HCEC 1CT (cell line): ENCODE data around the gene SORL1-AS1.

ENCODE experiments used
- DNase-seq: peaks from one replicate; pipeline ENCODE4 v3.0.0-alpha.2; 2017

SORL1-AS1 gene

GRCh38 chr11:121451178-121451985 lies 1.4 kb downstream of the SORL1-AS1 start:
- DNase-seq: no peak

GRCh38 chr11:121450401-121450800 lies 2.4 kb downstream of the SORL1-AS1 start:
- no peak for DNase-seq

DNA sequence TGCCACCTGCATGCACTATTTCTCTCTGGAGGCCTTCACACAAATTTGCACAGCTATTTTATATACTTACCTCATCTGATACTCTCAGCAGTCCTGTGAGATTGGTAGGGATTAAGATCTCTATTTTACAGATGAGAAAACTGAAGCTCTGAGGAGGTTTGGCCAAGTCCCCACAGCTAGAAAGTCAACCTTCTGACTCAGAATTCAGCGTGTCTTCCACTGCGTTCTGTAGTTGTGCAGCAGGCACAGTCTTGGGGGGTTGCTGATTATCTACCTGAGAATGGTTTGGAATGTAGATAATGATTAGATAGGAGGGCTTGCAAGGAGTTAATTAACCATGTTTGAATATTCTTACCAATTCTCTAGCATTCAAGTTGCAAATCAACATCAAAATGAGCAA lies 3.1 kb downstream of the SORL1-AS1 start:
- no peak for DNase-seq

GRCh38 chr11:121449123-121449522 lies 3.6 kb downstream of the SORL1-AS1 start:
- DNase-seq: no peak

DNA sequence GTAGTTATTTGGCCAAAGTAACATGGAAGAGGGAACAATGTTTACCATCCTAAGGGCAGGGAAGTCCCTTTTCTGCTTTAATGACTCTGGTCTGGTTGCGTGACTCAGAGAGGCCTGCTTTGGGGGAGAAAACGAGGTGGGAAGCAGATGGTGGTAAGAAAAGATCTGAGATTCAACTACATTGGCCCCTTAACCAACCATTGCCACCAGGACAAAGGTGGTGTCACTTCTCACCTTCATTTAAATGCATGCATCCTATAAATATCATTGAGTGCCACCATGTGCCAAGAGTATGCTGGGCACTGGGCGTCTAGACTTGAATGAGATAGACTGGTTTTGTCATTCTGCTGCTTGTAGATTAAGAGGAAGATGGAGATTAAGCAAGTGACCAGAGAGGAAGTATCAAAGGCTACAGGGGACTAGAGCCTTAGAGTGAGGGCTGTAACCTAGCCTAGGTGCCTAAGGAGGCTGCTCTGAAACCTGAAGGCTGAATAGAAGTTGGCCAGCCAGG lies 4.3 kb downstream of the SORL1-AS1 start:
- DNase-seq: no peak

- DNase-seq: no peak
Observed at GRCh38 chr11:121448011-121448410, 4.8 kb downstream of the SORL1-AS1 start.

- DNase-seq: peak; percentile 3
Observed at GRCh38 chr11:121446752-121447156, 6.0 kb downstream of the SORL1-AS1 start.

GRCh38 chr11:121445071-121445768 lies 7.5 kb downstream of the SORL1-AS1 start:
- no peak for DNase-seq

DNA sequence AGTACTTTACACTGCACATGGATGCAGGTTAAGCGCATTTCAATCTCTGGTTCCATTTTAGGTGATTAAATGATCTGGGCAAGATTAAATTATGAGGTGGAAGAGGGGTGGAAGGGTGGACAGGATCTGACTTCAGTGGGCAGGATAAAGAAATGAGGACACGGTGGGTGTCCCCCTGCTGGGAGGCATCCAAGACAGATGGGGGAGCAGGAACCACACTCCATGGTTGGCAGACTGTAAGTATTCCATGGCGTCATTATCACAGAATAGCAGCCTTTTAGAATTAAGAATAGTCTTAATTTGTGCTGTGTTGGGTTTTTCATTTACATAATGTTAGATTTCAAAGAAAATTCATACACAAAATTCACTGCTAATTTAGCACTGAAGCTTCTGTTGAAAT lies 8.2 kb downstream of the SORL1-AS1 start:
- DNase-seq: no peak

DNA sequence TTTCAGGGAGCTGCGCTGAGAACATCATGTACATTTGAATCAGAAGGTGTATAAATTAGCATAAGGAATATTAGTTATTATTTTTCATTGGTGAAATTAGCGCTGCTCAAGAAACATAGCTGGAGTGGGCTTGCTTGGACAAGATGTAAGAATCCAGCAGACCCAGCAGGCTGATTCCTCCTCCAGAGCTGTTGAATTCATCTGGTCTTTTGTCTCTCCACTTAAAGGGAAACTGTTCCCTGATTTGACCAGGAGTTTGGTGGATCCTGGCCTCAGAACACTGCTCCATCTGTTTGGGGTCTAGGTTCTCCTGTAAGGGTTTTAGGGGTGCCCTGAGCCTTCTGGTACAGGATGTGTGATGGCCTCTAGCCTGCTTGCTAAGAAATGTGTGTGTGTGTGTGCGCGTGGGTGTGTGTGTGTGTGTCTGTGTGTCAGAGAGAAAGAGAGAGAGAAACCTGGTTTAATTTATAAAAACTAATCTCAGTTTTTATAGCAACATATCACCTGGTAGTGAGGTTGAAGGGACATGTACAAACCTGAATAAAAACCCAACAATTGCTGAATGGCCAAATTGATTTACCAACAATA lies 9.0 kb downstream of the SORL1-AS1 start:
- no peak for DNase-seq

- DNase-seq: no peak
Observed at GRCh38 chr11:121441521-121441920, 11.2 kb downstream of the SORL1-AS1 start.

- no peak for DNase-seq
Observed at GRCh38 chr11:121439759-121440158, 13.0 kb downstream of the SORL1-AS1 start.

DNA sequence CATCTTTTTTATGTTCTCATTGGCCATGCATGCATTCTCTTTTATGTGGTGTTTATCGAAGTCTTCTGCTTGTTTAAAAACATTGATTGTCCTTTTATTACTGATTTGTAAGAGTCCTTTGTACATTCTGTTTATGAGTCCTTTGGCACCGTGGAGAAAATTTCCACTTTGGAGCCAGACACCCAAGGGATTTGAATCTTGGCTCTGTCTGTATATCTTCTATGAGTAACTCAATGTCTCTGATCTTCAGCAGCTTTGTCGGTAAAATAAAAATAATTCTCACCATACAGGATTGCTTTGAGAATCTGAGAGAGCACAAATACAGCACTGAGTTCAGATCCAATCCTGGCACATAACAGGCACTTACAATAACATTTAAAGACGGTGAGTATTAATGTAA lies 13.4 kb downstream of the SORL1-AS1 start:
- DNase-seq: no peak

GRCh38 chr11:121437686-121438078 lies 15.1 kb downstream of the SORL1-AS1 start:
- DNase-seq: no peak

- DNase-seq: peak; percentile 11
Observed at GRCh38 chr11:121437018-121437685, 15.6 kb downstream of the SORL1-AS1 start.

DNA sequence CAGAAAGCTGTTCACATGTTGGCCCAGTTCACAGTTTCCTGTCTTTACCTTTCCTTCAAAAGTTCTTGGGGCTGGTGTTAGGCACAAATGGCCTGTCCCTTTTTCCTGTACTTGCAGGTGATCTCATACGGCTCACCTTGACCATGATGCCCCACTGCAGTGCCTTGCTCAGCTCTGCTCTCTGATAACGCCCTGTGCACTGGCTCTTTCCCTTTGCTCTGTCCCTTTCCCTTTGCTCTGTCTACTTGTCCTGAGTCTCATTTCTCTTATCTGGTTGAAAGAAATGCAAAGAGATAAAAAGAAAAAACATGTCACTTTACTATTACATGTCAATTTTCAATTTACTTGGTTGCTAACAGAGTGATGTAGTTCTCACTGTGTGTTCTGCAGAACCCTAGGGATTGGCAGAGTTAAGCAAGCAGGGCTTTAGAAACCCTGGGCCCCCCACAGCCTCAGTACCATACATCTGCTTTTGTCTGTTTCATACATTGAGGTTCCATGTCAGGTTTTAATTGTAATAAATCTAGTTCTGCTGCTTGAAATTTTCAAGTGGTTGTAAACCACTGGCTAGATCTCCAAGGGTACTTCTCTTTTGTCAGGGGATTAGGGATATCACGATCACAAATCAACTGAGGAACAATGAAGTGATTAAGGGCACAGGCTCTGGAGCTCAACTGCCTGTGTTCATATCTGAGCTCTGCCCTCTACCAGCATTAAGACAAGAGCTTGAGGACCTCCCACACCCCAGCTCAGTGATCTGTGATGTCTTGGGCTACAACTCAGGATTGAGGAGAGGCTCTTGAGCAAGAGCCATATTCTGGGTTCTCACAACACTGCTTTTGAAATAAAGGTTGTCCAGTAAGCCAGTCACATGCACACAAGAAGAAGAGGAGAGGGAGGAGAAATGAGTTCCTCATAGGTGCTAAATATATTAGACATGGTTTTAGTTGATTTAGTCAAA lies 16.9 kb downstream of the SORL1-AS1 start:
- no peak for DNase-seq

GRCh38 chr11:121435132-121435531 lies 17.6 kb downstream of the SORL1-AS1 start:
- DNase-seq: no peak

- DNase-seq: no peak
Observed at GRCh38 chr11:121431820-121432526, 20.8 kb downstream of the SORL1-AS1 start.

- DNase-seq: no peak
Observed at GRCh38 chr11:121429556-121429955, 23.2 kb downstream of the SORL1-AS1 start.

DNA sequence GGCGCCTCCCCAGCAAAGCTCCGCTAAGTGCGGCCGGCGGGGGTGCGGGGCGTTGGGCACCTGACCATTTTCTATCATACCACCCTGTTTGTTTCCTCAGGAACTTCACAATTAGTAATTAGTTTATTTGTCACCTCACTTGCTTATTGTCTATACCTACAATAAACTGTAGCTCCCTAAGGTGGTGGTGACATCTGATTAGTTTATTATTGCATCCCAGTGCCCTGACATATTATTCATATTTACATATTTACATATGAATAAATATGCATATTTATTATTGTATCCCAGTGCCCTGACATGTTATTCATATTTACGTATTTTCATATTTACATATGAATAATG lies 25.4 kb downstream of the SORL1-AS1 start:
- DNase-seq: no peak
